Esophagus squamous epithelium (tissue), 4 donors: Measurements from ENCODE around the gene KIF26B.

Source experiments
- CTCF ChIP-seq, 6 experiments: fragments of 450-650 bp in 4 of 6; fragments of 200-600 bp in 2 of 6; sonication (generic) in 2 of 6; IDR thresholded peaks; one replicate each; pipeline ENCODE4 v1.5.1; 2016 to 2019; ENCODE audit warnings: antibody characterized with exemption in 6 of 6, mild to moderate bottlenecking in 4 of 6, moderate library complexity in 4 of 6
- POLR2A ChIP-seq, 4 donors: fragments of 450-650 bp; IDR thresholded peaks; one replicate each; pipeline ENCODE4 v1.6.1; 2017; ENCODE audit warnings: antibody characterized with exemption in 4 of 4, mild to moderate bottlenecking in 4 of 4, moderate library complexity in 3 of 4

- TF ChIP-seq CTCF (IDR thresholded peaks at IDR 0.05), result no peak
- no peak for TF ChIP-seq POLR2A (IDR thresholded peaks at IDR 0.05)
These were observed 435.9 kb downstream of the KIF26B start for GRCh38 chr1:245590726-245591125.
